Neural progenitor cell (in vitro differentiated cells): ENCODE measurements around the gene SRGAP2C. TPM values are rescaled to one million over a fixed set of nuclear protein-coding genes. Genes with fewer than 3 reads are reported as not detected.
"Not testable (repeated sequence)": the region's sequence is repeated elsewhere in the genome, so short reads cannot be mapped to it uniquely, and the experiment has no call there.

Experiments
- DNase-seq: peaks from one replicate; pipeline ENCODE4 v3.0.0-alpha.2; 2016; ENCODE audit warnings: low spot score
- H2AFZ ChIP-seq: fragments of 200-600 bp; sonication (generic); replicated peaks from 2 replicates; pipeline ENCODE4 v1.6.1; 2016; ENCODE audit warnings: antibody characterized with exemption
- H3F3A ChIP-seq: fragments of 200-600 bp; sonication (generic); 2 replicates; pipeline ENCODE4 v1.6.1; 2016; ENCODE audit warnings: antibody characterized with exemption, low read depth
- H3K27ac ChIP-seq: fragments of 200-600 bp; sonication (generic); 2 replicates; pipeline ENCODE4 v1.5.1; 2016; ENCODE audit warnings: mild to moderate bottlenecking
- H3K27me3 ChIP-seq: fragments of 200-600 bp; sonication (generic); 2 replicates; pipeline ENCODE4 v1.6.1; 2016; ENCODE audit warnings: mild to moderate bottlenecking, moderate library complexity
- H3K36me3 ChIP-seq: fragments of 200-600 bp; sonication (generic); 2 replicates; pipeline ENCODE4 v1.5.1; 2016
- H3K4me1 ChIP-seq: fragments of 200-600 bp; sonication (generic); 2 replicates; pipeline ENCODE4 v1.6.1; 2016; ENCODE audit warnings: mixed run types
- H3K4me2 ChIP-seq: fragments of 200-600 bp; sonication (generic); 2 replicates; pipeline ENCODE4 v1.6.1; 2016
- H3K4me3 ChIP-seq: fragments of 200-600 bp; sonication (generic); 2 replicates; pipeline ENCODE4 v1.5.1; 2016
- H3K79me2 ChIP-seq: fragments of 200-600 bp; sonication (generic); 2 replicates; pipeline ENCODE4 v1.6.1; 2016; ENCODE audit warnings: low read depth
- H3K9ac ChIP-seq: fragments of 200-600 bp; sonication (generic); 2 replicates; pipeline ENCODE4 v1.6.1; 2016
- H3K9me3 ChIP-seq: fragments of 200-600 bp; sonication (generic); 2 replicates; pipeline ENCODE4 v1.5.1; 2016; ENCODE audit warnings: low read depth
- H4K20me1 ChIP-seq: fragments of 200-600 bp; sonication (generic); 2 replicates; pipeline ENCODE4 v1.6.1; 2016; ENCODE audit warnings: low read depth
- H3K27ac Mint-ChIP-seq: 3 replicates; pipeline ENCODE4 v1.8.0; 2021; ENCODE audit warnings: mixed read lengths
- H3K27me3 Mint-ChIP-seq: 2 replicates; pipeline ENCODE4 v1.8.0; 2022; ENCODE audit warnings: low read depth, mild to moderate bottlenecking, inconsistent platforms, moderate library complexity, mixed read lengths; ENCODE audit not compliant: insufficient read depth
- H3K36me3 Mint-ChIP-seq: 3 replicates; pipeline ENCODE4 v1.8.0; 2021; ENCODE audit warnings: mixed read lengths
- H3K4me1 Mint-ChIP-seq: 3 replicates; pipeline ENCODE4 v1.8.0; 2021; ENCODE audit warnings: mixed read lengths
- H3K4me3 Mint-ChIP-seq: 3 replicates; pipeline ENCODE4 v1.8.0; 2021; ENCODE audit warnings: mild to moderate bottlenecking, moderate library complexity, mixed read lengths
- H3K9me3 Mint-ChIP-seq: 3 replicates; pipeline ENCODE4 v1.8.0; 2020; ENCODE audit warnings: mixed read lengths
- total RNA-seq: library from RNA; depleted of rRNA; stranded (reverse); fragments of >200 nt; gene quantifications from 2 replicates; pipeline ENCODE4 v1.2.3, GENCODE V29; 2015; ENCODE audit warnings: low replicate concordance

SRGAP2C gene
- total RNA-seq, 1 donor from 2014 or later: 26.8 TPM

DNA sequence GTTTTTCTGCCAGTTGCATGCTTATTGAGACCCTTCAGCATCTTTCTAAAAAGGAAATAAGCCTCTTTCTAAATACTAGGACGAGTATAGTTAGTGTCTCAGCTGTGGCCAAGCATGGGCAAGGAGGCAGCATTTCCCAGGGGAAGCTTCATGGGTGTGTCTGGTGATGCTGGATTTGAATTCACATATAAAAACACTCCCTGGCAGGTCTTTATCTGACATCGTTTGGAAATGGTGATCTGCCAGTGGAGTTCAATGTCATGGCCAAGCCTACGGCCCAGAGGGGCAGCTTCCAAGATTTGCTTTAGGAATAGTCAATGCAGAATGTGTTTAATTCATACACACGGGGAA lies 94.7 kb downstream of the SRGAP2C start:
- H3K9me3 Mint-ChIP-seq, H3K27me3 ChIP-seq, H3K4me2 ChIP-seq, H3K27ac Mint-ChIP-seq, DNase-seq, H3K4me1 Mint-ChIP-seq, H3K9ac ChIP-seq, H3K27me3 Mint-ChIP-seq, H3K4me3 ChIP-seq, H3K4me1 ChIP-seq, H3K79me2 ChIP-seq, H3K36me3 Mint-ChIP-seq, H3K36me3 ChIP-seq, H3K4me3 Mint-ChIP-seq, H4K20me1 ChIP-seq, H2AFZ ChIP-seq, H3F3A ChIP-seq, H3K9me3 ChIP-seq, H3K27ac ChIP-seq: not testable (repeated sequence)

DNA sequence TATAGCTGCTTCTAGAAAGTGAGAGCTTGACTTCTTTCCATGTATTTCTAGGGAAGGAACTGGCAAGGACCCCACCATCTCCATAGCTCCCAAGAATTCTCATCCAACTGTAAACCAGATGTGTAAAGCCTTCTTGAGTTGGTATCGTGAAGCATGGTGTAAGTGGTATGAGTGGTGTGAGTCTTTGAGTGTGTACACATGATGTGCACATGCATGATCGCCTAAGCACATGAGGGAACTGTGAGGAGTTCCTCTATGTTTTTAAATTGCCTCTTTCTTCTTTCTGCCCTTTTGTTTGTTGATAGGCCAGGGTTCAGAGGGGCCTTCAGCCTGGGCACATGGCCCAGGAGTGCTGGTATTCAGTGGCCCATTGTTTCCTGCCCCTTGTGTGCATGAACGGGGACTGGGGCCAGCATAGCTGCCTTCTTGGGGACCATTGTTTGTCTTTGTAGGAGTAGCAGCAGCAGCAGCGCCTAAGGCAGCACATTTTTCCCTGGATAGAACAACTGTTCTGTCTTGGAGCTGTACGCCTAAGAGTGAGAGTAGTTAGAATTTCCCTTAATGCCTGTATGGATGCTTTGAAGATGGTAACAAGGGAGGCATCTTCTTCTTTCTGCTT lies 96.0 kb downstream of the SRGAP2C start:
- not testable (repeated sequence) for H3F3A ChIP-seq, H3K79me2 ChIP-seq, H3K4me1 ChIP-seq, H3K36me3 ChIP-seq, H3K27me3 Mint-ChIP-seq, H4K20me1 ChIP-seq, H3K27ac Mint-ChIP-seq, H3K36me3 Mint-ChIP-seq, H3K4me1 Mint-ChIP-seq, H3K4me3 Mint-ChIP-seq, H2AFZ ChIP-seq, DNase-seq, H3K4me2 ChIP-seq, H3K27ac ChIP-seq, H3K27me3 ChIP-seq, H3K9me3 ChIP-seq, H3K4me3 ChIP-seq, H3K9me3 Mint-ChIP-seq, H3K9ac ChIP-seq

DNA sequence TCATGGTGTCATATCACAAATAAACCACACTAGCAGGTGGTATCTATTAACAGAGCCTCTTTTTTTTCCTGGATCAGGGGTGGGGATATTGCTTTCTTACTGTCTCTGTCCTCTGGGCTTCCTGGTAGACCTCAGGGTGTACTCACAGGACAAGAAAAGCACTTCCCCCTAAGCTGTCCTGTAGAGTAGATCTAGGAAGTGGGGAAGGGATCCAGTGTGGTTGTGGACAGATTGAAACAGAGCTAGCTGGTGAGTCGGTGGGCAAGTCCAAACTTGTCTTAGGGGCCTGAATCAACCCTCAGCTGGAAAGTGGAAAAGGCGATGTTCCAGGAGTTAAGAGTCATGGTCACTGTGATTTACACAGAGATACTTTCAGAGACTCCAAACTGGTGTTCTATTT lies 96.7 kb downstream of the SRGAP2C start:
- not testable (repeated sequence) for DNase-seq

DNA sequence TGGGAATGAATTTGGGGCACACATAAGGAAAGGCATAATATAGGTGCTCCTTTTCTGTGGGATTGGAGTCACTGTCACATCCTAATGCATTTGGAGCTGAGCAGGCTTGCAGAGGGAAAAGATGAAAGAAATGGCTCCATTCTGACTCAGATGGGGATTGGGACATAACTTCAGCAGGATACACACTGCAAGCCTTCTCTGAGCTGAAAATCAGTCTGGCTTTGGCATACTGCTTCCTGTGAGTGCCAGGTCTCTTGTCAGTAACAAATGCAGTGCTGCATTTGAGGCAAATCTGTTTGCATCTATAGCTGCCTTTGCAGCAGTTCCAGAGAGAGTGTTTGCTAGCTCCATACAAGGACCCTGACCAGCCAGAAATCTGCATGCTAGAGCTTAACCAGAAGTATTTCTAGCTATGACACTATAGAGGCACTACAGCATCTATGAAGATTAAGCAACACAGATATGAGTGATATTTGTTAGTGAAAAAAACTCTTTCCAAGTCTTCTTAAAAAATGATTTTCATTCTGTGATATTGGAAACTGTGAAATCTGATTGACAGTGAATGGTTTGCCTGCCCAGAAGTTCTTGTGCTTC lies 98.9 kb downstream of the SRGAP2C start:
- not testable (repeated sequence) for H3K79me2 ChIP-seq, H3K4me3 Mint-ChIP-seq, H3K4me1 ChIP-seq, H3K27ac ChIP-seq, H4K20me1 ChIP-seq, H3K9ac ChIP-seq, H3F3A ChIP-seq, DNase-seq, H2AFZ ChIP-seq, H3K27me3 ChIP-seq, H3K27ac Mint-ChIP-seq, H3K4me3 ChIP-seq, H3K9me3 Mint-ChIP-seq, H3K4me1 Mint-ChIP-seq, H3K4me2 ChIP-seq, H3K36me3 ChIP-seq, H3K9me3 ChIP-seq, H3K27me3 Mint-ChIP-seq, H3K36me3 Mint-ChIP-seq

More for the DNA sequence above, 96.7 kb downstream of the SRGAP2C start:
- not testable (repeated sequence) for H2AFZ ChIP-seq, H3K4me1 Mint-ChIP-seq, H3K27me3 ChIP-seq, H3K4me2 ChIP-seq, H3K4me3 ChIP-seq, H3K9me3 ChIP-seq, H3K9me3 Mint-ChIP-seq, H3K9ac ChIP-seq, H3F3A ChIP-seq, H3K27ac Mint-ChIP-seq, H3K27ac ChIP-seq, H3K4me1 ChIP-seq, H3K4me3 Mint-ChIP-seq, H3K79me2 ChIP-seq, H3K36me3 ChIP-seq, H3K27me3 Mint-ChIP-seq, H3K36me3 Mint-ChIP-seq, H4K20me1 ChIP-seq

DNA sequence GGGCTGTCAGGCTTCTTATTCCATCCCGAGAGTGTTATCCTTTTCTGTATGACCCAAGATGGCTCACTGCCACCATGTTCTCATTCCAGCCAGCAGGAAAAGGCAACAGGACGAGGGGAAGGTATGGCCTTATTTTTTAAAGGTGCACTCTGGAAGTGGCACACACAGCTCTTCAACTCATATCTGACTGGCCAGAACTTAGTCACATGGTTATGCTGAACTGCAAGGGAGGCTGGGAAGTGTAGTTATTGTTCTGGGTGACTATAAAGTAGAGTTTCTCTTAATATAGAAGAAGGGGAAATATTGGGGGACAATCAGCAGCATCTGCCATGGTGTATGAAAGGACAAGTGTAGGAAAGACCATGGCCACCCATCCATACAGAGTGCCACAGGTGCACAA lies 107.8 kb downstream of the SRGAP2C start:
- not testable (repeated sequence) for H3K4me2 ChIP-seq, H3K4me3 Mint-ChIP-seq, H3K27me3 Mint-ChIP-seq

DNA sequence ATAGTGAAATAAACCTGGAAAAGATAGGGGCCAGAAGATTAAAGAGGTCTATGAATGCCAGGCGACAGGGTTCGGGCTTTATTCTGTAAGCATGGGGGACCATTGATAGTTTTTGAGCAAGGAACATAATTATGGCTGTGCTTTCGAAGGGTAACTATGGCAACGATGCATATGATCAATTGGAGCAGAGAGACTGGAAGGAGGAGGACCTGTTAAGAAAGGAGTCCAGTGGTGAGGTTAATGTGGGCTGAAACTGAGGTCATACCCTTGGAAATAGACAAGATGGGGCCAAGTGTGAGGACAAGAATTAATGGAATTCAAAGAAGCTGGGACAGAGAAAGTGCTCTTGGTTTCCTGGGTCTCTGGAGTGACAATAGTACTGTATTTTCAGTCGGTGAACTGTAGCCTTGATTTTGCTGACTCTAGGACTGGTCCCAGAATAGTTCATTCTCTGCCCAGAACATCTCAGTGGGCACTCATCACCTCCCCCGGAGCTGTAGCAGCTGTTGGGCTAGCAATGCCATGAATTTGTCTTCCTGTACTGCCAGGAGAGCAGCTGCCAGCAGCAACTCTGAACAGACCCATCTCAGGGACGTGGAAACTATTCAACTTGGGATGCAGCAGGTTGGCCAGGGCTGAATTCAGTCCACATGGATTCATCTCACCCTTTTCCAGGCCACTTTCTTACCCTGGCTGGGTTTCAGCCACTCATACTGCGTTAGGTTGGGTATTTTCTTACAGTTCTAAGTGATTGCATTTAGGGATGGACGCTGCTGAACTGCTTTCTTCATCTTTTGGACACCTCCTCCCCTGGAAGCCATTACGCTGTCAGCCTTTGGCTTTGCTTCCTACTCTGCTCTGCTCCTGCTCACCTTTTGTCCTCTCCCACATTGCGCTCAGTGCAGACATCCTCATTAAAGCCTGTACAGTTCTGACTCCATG lies 108.8 kb downstream of the SRGAP2C start:
- H2AFZ ChIP-seq, H4K20me1 ChIP-seq, H3K27ac ChIP-seq, H3K9me3 ChIP-seq, H3K4me1 Mint-ChIP-seq, H3K4me3 Mint-ChIP-seq, H3K36me3 Mint-ChIP-seq, H3K79me2 ChIP-seq, H3K4me1 ChIP-seq, H3K27ac Mint-ChIP-seq, DNase-seq, H3K4me3 ChIP-seq, H3K9me3 Mint-ChIP-seq, H3K9ac ChIP-seq, H3F3A ChIP-seq, H3K4me2 ChIP-seq, H3K27me3 Mint-ChIP-seq, H3K36me3 ChIP-seq, H3K27me3 ChIP-seq: not testable (repeated sequence)

More for the DNA sequence above, 107.8 kb downstream of the SRGAP2C start:
- not testable (repeated sequence) for H3K9me3 Mint-ChIP-seq, H4K20me1 ChIP-seq, H3K36me3 ChIP-seq, H3K4me1 Mint-ChIP-seq, H3K9ac ChIP-seq, DNase-seq, H3K36me3 Mint-ChIP-seq, H3K9me3 ChIP-seq, H3K4me1 ChIP-seq, H3K27me3 ChIP-seq, H3K79me2 ChIP-seq, H3K27ac Mint-ChIP-seq, H2AFZ ChIP-seq, H3K4me3 ChIP-seq, H3F3A ChIP-seq, H3K27ac ChIP-seq

DNA sequence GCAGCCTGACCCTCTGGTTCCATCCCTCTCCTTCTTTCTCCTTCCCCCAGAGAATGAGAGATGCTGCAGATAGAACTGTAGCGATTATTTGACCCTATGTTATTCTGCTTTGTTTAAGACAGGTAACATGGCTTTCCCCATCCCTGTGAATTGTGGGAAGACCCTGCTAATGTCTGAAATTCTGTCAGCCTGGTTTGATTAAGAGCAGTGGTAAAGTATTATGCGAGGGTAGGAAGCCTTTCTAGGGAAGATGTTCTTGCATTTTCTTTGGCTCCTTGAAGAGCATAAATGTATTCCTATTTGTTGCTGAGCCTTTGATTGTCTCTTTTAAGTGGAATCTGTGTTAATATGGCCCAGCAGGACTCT lies 109.4 kb downstream of the SRGAP2C start:
- not testable (repeated sequence) for DNase-seq, H3K9me3 Mint-ChIP-seq, H4K20me1 ChIP-seq, H3K4me1 Mint-ChIP-seq, H3K27me3 Mint-ChIP-seq, H2AFZ ChIP-seq, H3K4me2 ChIP-seq, H3K9me3 ChIP-seq, H3K27ac ChIP-seq, H3K79me2 ChIP-seq, H3K27me3 ChIP-seq, H3K27ac Mint-ChIP-seq, H3F3A ChIP-seq, H3K4me3 Mint-ChIP-seq, H3K4me3 ChIP-seq, H3K9ac ChIP-seq, H3K4me1 ChIP-seq, H3K36me3 ChIP-seq, H3K36me3 Mint-ChIP-seq

DNA sequence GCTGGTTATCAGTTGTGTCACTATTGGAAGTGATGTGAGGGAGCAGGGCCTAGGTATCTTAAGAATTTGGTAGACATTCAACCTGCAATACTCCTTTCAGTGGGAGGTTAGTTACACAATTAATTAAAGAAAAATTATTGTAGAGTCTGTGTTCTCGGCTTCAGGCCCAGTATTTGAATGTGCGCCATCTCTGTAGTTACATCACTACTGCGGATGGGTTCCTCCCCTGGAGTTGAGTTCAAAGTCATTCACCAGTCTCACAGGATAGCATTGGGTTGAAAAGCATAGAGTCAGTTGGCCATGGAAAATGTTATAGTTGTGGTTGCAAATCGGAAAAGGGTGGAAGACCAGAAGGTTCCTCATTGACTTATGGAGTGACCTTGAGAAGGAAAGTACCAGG lies 111.8 kb downstream of the SRGAP2C start:
- H3K9ac ChIP-seq, H3K4me1 Mint-ChIP-seq, DNase-seq, H3K4me1 ChIP-seq, H3K4me3 ChIP-seq, H3K4me3 Mint-ChIP-seq, H3K79me2 ChIP-seq, H3F3A ChIP-seq, H2AFZ ChIP-seq, H3K4me2 ChIP-seq, H4K20me1 ChIP-seq, H3K9me3 Mint-ChIP-seq, H3K27me3 Mint-ChIP-seq, H3K27me3 ChIP-seq, H3K27ac ChIP-seq, H3K36me3 ChIP-seq, H3K27ac Mint-ChIP-seq, H3K9me3 ChIP-seq, H3K36me3 Mint-ChIP-seq: not testable (repeated sequence)
